DMS114 treated with DMSO at 0.1 percent for 48 hours (cell line): ENCODE data around the gene CREBBP.

Source experiments
- DNase-seq: peaks from one replicate; lab custom pipeline; 2025; ENCODE audit not compliant: unreplicated experiment; lab: John Stamatoyannopoulos, UW

Gene CREBBP

DNA sequence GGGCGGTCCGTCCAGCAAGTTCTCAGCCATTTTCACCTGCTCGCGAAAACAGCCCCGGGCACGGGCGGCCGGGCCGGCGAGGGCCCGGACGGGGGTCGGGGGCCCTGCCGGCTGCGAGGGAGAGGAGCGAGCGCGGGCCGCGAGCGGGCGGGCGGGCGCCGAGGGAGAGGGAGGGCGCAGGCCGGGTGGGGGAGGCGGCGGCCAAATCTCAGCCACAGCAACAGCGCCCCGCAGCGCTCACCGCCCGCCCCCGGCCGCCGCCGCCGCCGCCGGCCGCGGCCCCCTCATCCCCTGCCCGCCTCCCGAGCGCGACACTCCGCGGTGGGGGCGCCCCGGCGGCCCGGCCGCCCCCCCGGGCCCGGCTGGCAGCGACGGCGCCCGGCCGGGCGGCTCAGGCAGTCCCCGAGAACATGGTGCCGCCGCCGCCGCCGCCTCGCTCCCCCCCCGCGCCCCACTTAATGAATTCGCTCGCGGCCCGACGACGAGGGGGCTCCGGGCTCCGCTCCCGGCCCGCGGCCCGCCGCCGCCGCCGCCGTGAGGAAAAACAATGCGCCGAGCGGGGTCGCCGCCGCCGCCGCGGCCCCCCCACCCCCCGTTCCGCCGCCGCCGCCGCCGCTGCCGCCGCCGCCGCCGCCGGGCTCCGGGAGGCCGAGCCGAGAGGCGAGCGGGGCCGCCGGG, 487 bp downstream of the CREBBP start:
- DNase-seq, result no peak

DNA sequence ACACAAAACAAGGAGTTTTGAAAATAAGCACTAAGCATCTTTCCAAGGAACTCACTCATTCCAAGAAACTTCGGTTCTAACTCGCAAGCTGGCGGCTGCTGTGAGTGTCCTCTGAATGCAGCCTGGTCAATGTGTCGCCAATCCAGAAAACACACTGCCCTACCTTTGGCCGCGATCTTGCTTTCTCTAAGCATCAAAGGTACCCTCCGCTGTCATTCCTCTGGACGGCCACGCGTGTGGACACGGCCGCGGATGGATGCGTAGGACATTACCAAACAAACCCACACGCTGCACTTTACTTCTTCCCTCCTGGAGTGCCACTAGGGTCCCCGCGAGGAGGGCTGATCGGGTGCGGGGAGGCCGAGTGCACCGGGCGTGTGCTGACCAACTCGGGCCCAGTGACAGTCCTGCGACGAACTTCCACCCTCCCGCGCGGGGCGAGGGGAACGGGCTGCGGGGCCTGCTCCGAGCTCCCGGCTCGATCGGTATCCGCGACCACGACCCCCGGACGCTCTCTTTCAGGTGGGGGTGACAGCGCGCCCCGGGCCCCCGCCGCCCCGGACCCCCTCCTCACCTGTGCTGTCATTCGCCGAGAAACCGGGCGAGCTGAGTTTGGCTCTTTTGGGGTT, 1.1 kb downstream of the CREBBP start:
- DNase-seq, result no peak

DNA sequence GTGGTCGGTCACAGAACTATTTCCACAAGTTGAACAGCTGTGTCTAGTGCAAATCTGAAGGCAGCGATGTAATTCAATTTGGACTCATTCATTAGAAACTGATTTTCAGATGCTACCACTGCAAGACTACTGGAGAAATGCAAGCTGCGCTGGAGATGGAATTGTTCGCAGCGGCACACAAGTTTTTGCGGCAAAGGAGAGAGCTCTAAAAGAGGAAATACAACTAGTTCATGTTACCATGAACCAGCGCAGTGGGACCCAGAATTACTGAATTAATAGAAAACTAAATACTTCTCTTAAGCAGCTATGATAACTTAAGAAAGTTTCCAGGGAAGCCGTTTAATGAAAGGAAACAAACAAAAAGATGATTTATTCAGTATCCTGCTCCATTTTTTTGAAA, 1.9 kb downstream of the CREBBP start:
- DNase-seq, result no peak

DNA sequence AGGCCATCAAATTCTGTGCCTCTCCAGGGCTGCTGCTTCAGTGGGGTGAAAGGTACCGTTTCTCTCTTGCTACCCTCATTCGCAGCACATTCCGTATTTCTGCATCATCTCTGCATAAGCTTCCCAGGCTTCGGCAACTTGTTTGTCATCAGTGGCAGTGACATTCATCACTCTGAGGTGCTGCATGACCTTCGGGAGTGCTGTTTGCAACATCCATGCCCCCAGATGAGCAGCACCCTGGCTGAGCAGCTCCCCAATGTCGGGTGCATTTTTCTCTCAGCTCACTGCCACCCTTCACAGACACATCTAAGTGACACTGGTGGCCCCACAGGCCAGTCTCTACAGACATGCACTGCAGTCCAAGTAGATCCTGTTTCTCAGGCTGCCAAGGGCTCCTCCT, 3.8 kb downstream of the CREBBP start:
- DNase-seq, result no peak

DNA sequence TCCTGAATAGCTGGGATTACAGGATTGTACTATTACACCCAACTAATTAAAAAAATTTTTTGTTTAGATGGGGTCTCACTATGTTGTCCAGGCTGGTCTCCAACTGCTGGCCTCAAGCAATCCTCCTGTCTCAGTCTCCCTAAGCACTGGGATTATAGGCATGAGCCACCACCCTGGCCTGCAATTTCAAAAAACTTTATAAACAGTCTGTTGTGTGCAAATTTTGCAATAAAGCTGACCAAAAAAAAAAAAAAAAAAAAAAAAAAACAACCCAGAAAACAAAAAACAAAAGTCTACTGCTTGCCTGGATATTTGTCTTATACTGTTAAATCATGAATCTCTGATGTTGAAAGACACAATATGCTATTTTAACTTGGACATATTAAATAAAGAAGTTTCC, 4.4 kb downstream of the CREBBP start:
- DNase-seq, result no peak

DNA sequence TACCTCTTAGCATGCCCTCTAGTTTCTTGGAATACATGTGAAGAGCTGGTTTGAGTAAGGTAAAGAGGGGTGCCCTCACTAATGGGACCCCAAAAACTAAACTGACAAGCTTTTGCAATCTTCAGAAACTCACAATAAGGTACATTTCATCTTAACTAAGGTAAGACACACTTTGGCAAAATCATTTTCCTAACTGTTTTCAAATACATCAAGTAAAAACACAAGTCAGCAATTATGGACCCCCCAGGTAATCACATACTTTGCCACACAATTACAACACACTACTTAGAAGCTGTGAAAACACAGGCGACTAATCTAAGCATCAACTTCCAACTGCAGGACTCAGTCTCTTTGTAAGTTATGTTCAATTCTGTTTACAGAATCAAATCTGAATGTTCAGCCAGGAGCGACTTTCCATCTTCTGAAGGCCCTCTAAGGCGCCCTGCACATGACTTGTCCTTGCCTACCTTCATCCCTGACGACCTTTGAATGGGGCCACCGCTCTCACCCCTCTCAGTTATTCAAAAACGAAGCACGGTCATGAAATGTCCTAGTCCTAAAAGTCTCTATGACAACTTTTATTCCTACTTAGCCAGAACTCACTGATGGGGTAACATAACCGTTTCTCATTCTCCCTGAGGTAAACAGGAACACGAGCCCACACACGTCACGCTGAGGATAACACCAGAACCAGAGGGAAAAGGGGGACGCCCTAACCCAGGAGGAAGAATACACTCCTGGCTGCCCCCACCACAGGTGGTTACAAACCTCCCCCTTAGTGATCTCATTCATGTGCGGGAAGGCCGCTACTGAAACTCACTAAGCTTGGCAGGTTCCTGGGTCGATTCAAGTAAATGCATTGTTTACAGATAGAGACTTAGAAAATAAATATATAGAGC, 5.5 kb downstream of the CREBBP start:
- no peak for DNase-seq

DNA sequence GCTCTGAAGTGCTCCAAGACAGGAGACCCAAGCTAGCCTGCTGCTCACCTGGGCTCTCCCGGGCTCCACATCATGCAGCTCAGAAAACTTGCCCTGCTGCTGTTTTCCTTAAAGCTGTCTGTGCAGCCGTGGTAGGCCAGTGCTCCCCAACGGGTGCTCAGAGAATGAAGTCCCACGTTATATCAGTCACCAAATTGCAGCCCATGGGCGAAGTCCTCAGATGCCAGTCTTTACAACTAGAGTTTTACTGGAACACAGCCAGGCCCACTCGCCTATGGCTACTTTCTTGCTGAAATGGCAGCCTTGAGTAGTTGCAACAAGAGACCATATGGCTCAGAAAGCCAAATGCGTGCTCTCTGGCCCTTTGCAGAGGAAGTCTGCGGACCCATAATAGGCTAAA, 6.3 kb downstream of the CREBBP start:
- DNase-seq, result no peak

DNA sequence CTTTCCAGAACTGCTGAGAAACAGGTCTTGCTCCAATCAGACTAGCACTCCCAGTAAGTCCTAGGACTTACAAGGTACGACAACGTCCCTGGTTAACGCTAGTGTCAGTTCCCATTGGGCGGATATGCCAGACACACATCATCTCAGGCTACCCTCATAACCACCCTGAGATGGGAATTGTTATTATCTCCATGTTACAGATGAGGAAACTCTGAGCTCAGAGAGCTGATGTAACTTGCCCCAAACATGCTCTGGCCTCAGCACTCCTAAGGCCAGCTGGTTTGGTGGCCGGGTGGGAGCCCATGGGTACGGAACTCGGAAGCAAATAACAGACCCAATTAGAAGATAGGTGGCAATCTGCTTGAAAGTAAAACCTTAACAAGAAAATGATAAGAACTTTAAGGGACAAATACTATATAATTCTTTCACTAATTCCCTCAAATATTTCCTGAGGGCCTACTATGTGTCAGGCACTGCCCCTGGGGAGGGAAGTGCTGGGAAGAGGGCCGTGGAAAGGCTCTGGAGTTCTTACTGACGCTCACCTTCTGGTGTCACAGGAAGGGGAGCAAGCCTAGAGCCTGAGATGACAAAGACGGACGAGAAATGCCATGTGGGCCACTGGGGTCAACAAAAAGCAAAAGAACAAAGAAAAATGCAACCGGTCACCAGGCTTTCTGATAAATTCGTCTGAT, 6.9 kb downstream of the CREBBP start:
- DNase-seq, result no peak

DNA sequence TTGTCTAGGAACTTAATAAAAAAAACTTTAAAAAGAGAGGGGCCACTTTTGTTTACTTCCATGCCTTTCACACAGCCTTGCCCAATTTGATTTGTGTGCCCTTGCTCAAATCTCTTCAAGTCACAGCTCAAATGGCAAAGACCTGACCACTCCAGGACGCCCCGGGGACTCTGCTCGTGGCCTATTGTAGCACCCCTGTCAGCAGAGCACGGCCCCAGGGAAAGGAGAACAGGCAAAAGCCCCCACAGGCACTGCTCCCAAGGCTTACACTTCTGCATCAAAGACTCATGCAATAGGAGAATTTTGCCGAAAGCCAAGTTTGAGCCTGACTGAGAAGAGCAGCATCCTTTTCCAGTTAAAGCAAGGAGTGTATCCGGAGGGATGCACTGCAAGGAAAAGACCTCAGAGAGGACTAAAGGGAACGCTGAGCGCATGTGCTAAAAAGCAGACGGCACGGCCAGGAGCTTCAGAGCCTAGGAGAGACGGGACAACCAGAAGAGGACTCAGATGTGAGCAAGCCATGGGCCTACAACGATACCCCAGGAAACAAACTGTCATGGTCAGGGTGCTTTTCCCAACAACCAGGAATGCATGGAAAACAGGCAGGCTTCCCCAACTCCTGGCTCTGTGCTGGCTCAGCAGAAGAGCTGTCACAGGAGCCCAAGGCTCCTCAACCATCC, 8.2 kb downstream of the CREBBP start:
- no peak for DNase-seq

DNA sequence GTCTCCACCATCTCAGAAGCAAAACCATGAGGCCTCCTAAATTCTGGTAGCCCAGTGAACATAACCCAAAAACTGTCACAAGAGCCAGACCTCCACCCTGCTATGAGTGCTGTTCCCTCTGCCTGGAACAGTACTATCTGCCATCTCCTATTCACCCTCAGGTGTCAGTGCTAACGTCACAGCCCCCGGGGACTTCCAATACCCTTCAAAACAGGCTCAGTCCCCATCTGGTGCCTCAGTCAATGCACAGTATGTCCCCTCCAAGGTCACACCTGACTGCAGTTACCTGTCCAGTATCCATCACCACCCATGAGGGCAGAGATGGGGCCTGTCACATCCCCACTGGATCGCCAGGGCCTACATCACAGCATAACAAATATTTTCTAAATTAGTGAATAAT, 11.5 kb downstream of the CREBBP start:
- DNase-seq, result no peak

DNA sequence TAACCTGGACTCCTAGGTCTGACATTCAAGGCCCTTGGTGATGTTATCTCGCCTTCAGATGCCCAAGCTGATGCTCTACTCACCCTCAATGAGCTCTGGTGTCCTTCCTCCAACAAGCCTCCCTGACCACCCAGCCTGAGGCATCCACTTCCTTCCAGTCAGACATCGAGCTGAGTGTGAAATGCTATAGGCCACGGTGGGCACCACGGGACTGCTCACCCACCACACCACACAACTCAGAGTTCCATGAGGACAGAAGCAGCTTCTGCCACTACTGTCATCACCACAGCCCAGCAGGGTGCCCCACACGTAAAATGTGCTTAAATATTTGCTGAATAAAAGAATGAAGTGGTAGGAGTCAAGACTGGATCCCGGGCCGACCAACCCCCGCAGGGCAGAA, 12.0 kb downstream of the CREBBP start:
- no peak for DNase-seq

DNA sequence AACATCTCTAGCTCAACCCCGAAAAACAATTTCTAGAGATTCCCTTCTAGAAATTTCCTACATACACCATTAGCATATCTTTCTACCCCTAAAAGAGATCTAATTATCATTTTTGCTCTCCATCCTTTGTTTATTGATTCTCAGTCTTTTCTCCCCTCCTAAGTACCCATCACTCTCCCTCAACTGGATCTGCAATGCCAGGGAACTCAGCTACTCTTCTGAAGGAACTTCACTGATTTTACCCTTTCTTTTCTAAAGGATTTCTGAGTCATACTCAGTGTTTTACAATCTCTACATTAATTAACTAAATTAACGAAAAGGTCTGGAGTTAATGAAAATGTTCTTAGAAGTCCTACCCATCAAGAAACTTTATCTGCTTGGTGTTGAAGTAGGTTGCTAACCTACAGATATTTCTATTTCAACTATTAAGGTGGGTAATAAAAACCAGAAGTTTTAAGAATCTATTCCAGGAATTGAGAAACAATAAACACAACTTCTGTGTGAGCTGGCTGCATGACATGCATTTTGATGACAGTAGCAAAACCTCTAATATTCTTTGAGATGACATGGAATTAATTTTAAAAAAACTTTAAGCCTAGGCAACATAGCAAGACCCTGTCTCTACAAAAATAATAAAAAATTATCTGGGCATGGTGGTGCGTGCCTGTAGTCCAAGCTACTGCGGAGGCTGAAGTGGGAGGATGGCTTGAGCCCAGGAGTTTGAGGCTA, 13.6 kb downstream of the CREBBP start:
- DNase-seq, result no peak

DNA sequence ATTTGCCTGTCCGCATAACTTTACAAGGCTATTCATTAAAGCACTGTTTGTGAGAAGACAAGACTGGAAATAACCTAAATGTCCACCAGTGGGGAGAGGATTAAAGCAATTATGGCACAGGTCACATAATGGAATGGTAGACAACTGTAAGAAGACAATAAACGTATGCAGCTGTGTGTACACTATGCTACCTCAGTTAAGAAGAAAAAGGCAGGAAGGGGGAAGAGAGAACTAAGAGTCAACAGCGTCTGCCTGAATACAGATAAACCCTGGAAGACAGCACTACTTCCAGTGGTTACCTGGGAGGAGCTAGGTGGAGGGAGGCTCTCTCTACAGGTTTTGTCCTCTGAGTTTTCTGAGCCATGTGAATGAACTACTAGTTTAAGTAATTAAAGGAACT, 15.3 kb downstream of the CREBBP start:
- no peak for DNase-seq

DNA sequence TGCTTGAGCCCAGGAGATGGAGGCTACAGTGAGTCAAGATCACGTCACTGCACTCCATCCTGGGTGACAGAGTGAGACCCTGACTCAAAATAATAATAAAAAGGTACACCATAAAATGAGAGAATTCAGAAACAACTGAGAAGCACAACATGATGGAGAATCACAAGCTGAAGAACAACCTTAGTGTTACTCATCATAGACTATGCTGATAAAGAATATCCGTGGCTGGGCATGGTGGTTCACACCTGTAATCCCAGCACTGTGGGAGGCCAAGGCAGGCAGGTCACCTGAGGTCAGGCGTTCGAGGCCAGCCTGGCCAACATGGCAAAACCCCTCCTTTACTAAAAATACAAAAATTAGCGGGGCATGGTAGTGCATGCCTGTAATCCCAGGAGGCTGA, 16.0 kb downstream of the CREBBP start:
- DNase-seq, result no peak

DNA sequence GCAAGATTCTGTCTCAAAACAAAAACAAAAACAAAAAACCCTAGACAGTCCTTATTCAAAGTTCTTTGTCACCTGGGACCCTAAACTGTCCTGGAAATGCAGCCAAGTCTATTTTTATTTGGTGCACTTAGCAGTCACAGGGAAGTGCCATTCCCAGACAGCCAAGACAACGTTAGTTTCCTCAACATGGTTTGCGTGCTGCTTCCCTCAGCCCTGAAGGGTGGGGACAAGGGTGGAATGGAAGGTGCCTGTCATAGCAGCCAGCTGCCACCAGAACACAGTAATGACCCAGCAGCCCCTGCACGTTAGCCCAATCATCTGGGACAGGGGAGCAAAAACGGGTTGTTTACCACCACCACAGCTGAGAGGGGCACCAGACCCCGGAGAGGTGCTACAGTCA, 16.9 kb downstream of the CREBBP start:
- DNase-seq, result no peak

DNA sequence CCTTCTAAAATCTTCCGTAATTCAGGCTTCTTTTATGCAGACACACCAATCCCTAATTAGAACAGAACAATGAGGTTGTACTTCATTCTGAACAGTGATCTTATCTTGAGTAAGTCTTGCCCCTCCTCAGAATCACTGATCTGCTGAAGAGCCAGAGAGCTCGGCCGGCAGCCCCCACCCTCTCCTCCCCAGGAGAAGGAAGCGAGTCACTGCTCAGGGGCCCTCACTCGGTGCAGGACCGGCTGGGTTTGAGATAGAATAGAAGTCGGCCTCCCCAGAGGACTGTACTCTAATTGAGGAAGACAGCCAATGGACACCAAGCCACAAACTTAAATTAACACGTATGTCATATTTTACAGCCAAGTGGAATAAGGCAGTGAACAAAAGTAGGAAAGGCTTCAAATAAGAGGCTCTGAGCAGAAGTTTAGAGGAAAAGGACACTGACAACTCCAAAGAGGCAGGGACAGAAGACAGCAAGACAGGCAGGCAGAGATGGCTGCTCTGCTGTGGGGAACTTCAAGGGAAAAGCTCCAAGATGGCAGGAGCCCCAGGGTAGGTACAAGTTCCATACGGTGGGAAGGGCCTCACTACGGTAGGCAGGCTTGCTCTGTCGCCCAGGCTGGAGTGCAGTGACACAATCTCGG, 18.6 kb downstream of the CREBBP start:
- DNase-seq, result no peak

DNA sequence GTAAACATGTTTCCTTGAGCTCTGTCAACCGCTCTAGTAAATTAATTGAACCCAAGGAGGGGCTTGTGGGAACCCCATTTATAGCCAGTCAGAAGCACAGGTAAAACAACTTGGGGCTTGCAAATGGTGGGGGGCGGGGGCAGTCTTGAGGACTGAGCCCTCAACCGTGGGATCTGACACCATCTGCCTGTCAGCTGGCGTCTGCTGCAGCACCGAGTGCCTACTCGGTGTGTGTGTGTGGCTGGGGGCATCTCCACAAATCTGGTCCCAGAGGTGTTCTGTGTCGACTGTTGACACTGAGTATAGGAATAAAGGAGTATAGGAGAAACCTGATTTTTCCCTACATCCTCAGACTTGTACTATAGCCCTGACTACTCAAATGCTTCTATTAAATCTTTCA, 20.6 kb downstream of the CREBBP start:
- no peak for DNase-seq

DNA sequence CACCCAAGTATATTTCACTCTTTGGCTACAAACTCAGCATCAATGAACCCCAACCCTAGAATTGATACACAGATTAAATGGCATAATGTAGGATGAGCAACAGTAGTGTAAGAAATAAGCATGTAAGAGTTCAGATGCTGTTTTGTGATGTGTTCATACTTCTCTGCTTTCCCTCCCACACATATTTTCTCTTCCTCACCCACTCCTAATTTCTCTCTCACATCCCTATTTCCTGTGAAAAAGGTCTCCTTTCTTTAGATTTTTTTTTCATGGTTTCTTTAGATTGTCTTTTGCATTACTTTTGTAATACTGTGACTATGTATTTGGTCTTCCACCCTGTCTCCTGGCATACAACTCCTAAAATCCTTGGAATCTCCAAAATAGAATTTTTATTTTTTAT, 21.7 kb downstream of the CREBBP start:
- DNase-seq, result no peak

DNA sequence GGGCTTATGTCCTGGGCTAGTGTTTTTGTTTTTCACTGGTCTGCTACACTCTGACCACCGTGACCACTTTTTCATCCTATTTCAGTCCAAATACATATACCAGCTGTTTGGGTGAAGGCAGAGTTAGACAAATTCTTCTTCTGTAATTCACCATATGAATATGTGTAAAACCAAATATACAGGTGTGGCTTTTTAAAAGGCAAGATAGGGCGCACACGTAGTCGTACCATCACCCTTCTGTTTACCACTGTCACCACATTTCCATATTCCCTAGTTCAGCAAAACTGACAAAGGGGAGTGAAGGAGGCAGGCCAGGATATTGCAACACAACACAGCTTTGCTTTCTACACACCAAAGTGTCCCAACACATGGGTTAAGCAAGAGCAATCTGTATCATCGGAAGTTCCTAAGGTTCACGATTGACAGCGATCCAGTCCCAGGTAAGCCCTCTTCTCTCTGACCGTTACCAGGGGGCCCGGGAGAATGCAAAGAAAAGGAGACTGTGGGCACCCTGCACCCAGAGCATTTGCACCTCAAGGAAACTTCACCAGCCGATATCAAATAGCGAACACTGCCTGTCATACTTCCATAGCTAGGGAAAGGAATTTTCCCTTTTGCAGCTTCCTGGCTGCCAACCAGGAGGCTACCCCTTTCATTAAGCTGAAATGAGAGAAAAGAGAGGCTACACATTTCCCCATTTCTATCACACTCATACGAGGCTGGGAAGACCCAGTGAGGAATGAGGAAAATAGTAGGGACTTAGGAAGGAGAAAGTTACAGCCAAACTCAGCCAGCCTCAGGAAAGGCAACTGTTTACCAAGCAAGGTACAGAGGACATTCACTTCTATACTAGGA, 23.1 kb downstream of the CREBBP start:
- DNase-seq, result no peak
